HepG2 (cell line): ENCODE measurements around the gene LATS2. TPM values are rescaled to one million over a fixed set of nuclear protein-coding genes. Genes with fewer than 3 reads are reported as not detected.

Source experiments
- ATF3 ChIP-seq: sonication (generic); formaldehyde crosslinking; IDR thresholded peaks from 2 replicates; pipeline ENCODE4 v1.4.0; 2020; ENCODE audit warnings: missing genetic modification reagents
- BRD4 ChIP-seq: sonication (generic); formaldehyde crosslinking; IDR thresholded peaks from 2 replicates; pipeline ENCODE4 v1.4.0; 2020; ENCODE audit warnings: missing genetic modification reagents
- HNF4A ChIP-seq: sonication (generic); formaldehyde crosslinking; IDR thresholded peaks from 2 replicates; pipeline ENCODE4 v1.4.0; 2020; ENCODE audit warnings: missing genetic modification reagents
- MTF2 ChIP-seq: sonication (generic); formaldehyde crosslinking; IDR thresholded peaks from 2 replicates; pipeline ENCODE4 v1.5.0; 2020; ENCODE audit warnings: missing genetic modification reagents, borderline replicate concordance
- NCOA2 ChIP-seq: sonication (generic); formaldehyde crosslinking; IDR thresholded peaks from 2 replicates; pipeline ENCODE4 v1.8.0; 2022; ENCODE audit warnings: inconsistent platforms
- NR2F6 ChIP-seq, 2 experiments: IDR thresholded peaks; 2 replicates each; pipeline ENCODE4 v1.6.1; 2016; ENCODE audit warnings: antibody characterized with exemption in 1 of 2, mild to moderate bottlenecking in 1 of 2
- TGIF2 ChIP-seq: IDR thresholded peaks from 2 replicates; pipeline ENCODE4 v1.6.1; 2016; ENCODE audit warnings: control low read depth, missing compliant biosample characterization
- ZBTB10 ChIP-seq: sonication (generic); formaldehyde crosslinking; IDR thresholded peaks from 2 replicates; pipeline ENCODE4 v1.4.0; 2020; ENCODE audit warnings: missing genetic modification reagents, borderline replicate concordance
- ZBTB2 ChIP-seq: sonication (generic); formaldehyde crosslinking; IDR thresholded peaks from 2 replicates; pipeline ENCODE4 v1.8.0; 2022; ENCODE audit warnings: low read depth, missing genetic modification reagents
- ZBTB37 ChIP-seq: sonication (generic); formaldehyde crosslinking; IDR thresholded peaks from 2 replicates; pipeline ENCODE4 v1.4.0; 2020; ENCODE audit warnings: mild to moderate bottlenecking, missing genetic modification reagents
- ZNF143 ChIP-seq: sonication (generic); formaldehyde crosslinking; IDR thresholded peaks from 2 replicates; pipeline ENCODE4 v1.4.0; 2020; ENCODE audit warnings: missing genetic modification reagents
- ZNF362 ChIP-seq: sonication (generic); formaldehyde crosslinking; IDR thresholded peaks from 2 replicates; pipeline ENCODE4 v1.4.0; 2020; ENCODE audit warnings: missing genetic modification reagents, mild to moderate bottlenecking, borderline replicate concordance
- ZNF547 ChIP-seq: sonication (generic); formaldehyde crosslinking; IDR thresholded peaks from 2 replicates; pipeline ENCODE4 v1.5.1; 2020; ENCODE audit warnings: mild to moderate bottlenecking, missing genetic modification reagents
- ZNF770 ChIP-seq: sonication (generic); formaldehyde crosslinking; IDR thresholded peaks from 2 replicates; pipeline ENCODE4 v1.5.0; 2020; ENCODE audit warnings: mild to moderate bottlenecking, missing genetic modification reagents
- polyA plus RNA-seq, 8 experiments: library from polyadenylated mRNA; depleted of rRNA in 3 of 8; stranded (reverse) in 7 of 8; unstranded in 1 of 8; fragments of >200 nt; fragmentation: Illumina TruSeq in 4 of 8; extraction: Trizol in 4 of 8; gene quantifications; 2 replicates each; pipeline versions ENCODE4 v1.2.1 to v1.2.3, GENCODE V29; 2011 to 2016; ENCODE audit warnings: low read depth in 4 of 8, missing spikeins in 1 of 8, mixed read lengths in 1 of 8; ENCODE audit not compliant: insufficient read depth in 1 of 8
- total RNA-seq, 5 experiments: library from RNA; depleted of rRNA; stranded (reverse); fragments of >200 nt; fragmentation: Illumina TruSeq; extraction: Trizol; gene quantifications; 2 replicates each; pipeline ENCODE4 v1.2.3, GENCODE V29; 2016; ENCODE audit warnings: low read depth in 1 of 5

The LATS2 gene
- total and polyA plus RNA-seq, 2 of the 13 experiments (the other 11 are each of a cell fraction or from before 2014, with no cell fraction given): 7.3 to 8.5 TPM

- peak; percentile 19; the same call in 1 of the 2 replicates for TF ChIP-seq ZNF770 (CRISPR knock-in tag)
- TF ChIP-seq BRD4 (CRISPR knock-in tag): no peak
- TF ChIP-seq ZBTB10 (CRISPR knock-in tag): 0 out of 2 replicates have a peak, but pooled peaks have one; percentile 4
- no peak for TF ChIP-seq ATF3
- no peak for TF ChIP-seq TGIF2 (CRISPR knock-in tag)
- TF ChIP-seq ZNF547 (CRISPR knock-in tag): no peak
- peak; percentile 97 for TF ChIP-seq ZNF362 (CRISPR knock-in tag)
- peak; percentile 58; the same call in 1 of the 2 replicates for TF ChIP-seq NR2F6 (IDR thresholded peaks at IDR 0.05)
- TF ChIP-seq NR2F6 (CRISPR knock-in tag; IDR thresholded peaks at IDR 0.05): peak; percentile 67; the same call in 1 of the 2 replicates
- TF ChIP-seq MTF2 (CRISPR knock-in tag): no peak
- no peak for TF ChIP-seq ZBTB2
- TF ChIP-seq HNF4A (CRISPR knock-in tag): peak; percentile 75
- peak; percentile 91 for TF ChIP-seq ZBTB37
- TF ChIP-seq ZNF143 (CRISPR knock-in tag): no peak
- peak; percentile 85 for TF ChIP-seq NCOA2 (CRISPR knock-in tag)
Measured at GRCh38 chr13:21100994-21101757, 39.8 kb upstream of the LATS2 start (continued).
